HG03575 (cell line): ENCODE data around the gene DYDC2.

ENCODE experiments used
- ATAC-seq: cut with Tn5 transposase; IDR thresholded peaks from one replicate; pipeline ENCODE4 v1.9.1; 2021; ENCODE audit not compliant: unreplicated experiment, insufficient number of reproducible peaks, low FRiP score; ENCODE audit errors: extremely low read depth

DYDC2 gene, protein sequence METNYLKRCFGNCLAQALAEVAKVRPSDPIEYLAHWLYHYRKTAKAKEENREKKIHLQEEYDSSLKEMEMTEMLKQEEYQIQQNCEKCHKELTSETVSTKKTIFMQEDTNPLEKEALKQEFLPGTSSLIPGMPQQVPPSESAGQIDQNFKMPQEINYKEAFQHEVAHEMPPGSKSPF

DNA sequence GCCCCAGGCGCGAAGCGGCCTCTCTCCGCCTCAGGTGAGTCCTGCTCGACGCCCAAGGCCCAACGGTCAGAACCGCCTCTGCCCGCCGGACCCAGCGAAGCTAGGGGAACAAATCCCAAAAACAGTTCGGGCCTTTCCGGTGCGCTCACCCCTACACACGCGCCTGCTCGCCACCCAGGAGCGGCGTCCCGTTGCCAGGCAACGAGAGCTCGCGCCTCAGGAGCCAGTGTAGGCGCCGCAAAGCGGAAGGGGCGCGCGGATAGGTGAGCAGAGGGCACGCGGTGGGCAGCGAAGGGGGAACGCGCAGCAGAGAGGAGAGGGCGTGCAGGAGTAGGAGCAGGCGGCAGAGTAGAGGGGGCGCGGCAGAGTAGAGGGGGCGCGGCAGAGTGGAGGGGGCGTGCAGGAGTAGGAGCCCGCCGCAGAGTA, at the start of gene DYDC2, which contains the start of gene DYDC1:
TSS of gene DYDC2 (plus strand) at position 219 of the 426 bp plus-strand sequence. CDS start 5,663 bp downstream, outside the sequence.
TSS of gene DYDC1 (minus strand) at position 193 of the 426 bp plus-strand sequence. CDS start 4,154 bp downstream, outside the sequence.
- no peak for ATAC-seq

- ATAC-seq: no peak
Measured at GRCh38 chr10:80313523-80313922, 43.1 kb upstream of the DYDC2 start.

- ATAC-seq: no peak
Measured at GRCh38 chr10:80315391-80315790, 41.2 kb upstream of the DYDC2 start.

DNA sequence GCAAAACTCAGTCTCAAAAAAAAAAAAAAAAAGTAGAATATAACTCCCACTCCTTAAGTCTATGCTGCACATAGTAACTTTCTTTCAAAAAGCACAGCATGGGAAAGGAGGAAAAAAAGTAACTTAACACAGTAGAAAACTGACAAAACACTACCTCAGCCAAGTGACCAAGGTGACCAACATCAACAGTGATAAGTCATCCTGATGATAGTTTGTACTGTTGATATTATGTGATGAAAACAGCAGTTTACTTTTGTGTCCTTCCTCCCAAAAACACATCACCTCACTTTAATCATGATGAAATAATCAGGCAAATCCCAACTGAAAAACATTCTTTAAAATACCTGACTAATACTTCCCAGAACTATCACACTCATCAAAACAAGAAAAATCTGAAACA, 37.8 kb upstream of the DYDC2 start:
- ATAC-seq: no peak

DNA sequence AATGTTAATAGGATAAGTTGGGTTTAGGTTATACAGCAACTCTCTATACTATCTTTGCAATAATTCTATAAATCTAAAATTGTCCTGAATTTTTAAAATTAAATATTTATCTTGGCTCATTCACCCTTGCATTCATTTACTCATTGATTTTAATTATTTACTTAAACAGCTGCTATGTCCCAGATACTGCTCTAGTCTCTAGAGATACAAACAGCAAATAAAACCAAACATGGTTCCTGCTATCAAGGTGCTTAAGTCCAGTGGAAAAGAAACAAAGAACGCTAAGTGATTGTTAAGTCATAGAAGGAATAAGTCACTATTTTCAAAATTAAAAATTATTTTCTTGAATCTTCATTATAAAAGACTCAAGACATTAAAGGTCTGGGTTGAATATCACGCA, 37.3 kb upstream of the DYDC2 start:
- ATAC-seq: no peak

DNA sequence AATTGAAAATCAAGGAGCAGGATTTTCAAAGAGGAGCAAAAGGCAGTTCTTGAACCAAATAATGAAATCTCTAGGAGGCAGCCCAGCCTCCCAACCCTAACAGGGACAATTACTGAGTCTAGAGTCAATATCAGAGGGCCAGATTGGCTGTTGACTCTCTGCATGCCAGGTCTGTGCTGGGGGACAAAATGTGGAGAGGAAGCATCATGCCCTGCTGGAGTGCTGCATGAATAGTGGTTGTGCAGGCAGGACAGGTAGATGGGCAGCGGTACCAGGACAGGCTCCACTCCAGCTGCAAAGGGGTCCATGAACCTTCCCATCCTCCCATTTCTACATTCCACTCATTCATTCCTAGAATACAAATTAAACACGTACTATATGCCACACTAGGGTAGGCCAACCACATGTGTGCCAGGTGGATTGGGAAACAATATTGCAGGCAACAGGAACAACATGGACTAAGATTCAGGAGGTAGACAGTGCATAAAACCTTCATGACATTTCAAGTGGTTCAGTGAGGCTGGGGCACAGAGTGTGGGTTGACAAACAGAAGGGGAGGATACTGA, 36.8 kb upstream of the DYDC2 start:
- ATAC-seq: no peak

DNA sequence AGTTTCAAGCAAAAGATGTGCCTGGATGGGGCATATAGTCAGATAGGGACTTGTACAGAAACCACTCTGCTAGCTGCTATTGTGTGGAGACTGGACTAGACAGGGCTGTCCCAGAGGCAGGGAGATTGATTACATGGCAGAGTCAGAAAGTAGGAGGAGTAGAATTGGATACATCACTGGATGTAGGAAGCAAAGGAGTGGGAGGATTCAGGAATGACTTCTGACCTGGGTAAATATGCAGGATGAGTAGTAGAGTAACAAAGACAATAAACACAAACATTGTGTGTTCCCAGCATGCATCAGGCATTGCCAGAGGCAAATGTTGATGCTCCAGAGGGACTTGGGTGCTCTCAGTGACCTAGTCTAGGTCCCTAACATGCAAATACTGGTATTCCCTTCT, 36.2 kb upstream of the DYDC2 start:
- ATAC-seq: no peak

DNA sequence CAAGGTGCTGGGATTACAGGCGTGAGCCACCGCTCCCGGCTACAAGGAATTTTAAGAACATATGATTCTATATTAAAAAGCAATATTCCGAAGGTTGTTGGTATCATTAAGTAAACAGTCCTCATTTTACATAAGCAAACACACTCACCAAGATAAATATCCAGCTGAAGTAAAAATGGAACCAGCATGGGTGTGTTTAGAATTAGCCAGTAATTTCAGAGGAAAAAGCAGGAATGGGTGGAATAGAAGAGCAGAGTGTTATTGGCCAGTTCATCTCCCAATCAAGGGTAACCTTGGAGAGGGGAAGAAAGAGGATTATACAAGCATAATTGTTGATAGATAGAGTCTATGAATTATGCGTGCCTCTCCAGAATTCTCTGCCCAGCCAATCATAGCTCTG, 35.4 kb upstream of the DYDC2 start:
- ATAC-seq: no peak

GRCh38 chr10:80322158-80322557, 34.4 kb upstream of the DYDC2 start:
- ATAC-seq: no peak

- ATAC-seq: no peak
Measured at GRCh38 chr10:80322711-80323110, 33.9 kb upstream of the DYDC2 start.

GRCh38 chr10:80323311-80323710, 33.3 kb upstream of the DYDC2 start:
- ATAC-seq: no peak

DNA sequence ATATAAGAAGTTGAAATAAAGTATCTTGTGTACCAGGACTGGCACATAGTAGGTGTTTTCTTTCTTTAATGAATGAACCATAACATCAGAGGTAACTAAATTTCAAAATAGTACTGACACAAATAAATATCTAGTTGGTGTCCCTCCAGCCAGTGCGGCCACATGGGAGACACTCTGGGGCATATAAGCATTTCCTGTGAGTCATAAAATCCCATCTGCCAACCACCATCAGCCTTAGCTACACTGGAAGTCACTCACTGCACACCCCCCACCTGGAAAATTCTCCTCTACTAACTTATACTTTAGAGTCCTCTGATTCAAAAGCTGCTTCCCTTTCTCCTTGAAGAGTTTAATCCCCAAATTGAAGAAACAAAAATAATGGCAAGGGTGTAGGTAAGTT, 32.5 kb upstream of the DYDC2 start:
- no peak for ATAC-seq

GRCh38 chr10:80324891-80325364, 31.7 kb upstream of the DYDC2 start:
- no peak for ATAC-seq

DNA sequence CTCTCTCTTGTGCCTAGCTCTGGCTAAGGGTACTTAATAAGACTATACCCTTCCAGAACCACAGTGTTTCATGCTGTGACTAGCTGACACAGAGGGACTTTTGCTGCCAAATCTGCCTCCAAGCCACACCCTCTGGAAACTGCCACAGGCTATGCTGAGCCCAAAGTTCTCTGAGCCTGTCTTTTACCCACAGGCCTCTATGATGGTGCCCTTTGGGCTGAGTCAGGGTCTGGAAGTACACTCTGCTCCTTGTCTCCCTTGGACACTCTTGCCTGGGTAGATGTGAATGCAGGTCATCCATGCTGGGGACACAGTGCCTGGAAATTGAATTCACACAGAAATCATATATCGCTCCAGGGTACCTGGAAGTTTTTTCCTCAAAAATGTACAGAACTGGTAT, 22.6 kb upstream of the DYDC2 start:
- no peak for ATAC-seq

DNA sequence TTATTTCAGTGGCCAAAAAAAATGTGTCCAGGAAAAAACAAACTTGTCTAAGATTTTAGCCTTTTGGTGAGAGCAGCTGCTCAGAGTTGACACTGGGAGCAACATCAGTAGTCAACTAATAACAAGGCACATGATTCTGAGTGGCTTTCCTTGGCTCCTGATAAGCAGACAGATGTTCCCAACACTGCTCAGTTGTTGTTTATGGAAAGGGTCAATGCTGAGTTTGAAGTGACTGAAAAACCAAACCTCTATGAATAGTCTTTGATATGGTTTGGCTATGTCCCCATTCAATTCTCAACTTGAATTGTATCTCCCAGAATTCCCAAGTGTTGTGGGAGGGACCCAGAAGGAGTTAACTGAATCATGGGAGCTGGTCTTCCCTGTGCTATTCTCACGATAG, 12.3 kb upstream of the DYDC2 start:
- no peak for ATAC-seq

GRCh38 chr10:80344912-80345311, 11.7 kb upstream of the DYDC2 start:
- ATAC-seq: no peak

GRCh38 chr10:80350251-80350650, 6.3 kb upstream of the DYDC2 start:
- no peak for ATAC-seq

GRCh38 chr10:80351220-80351619, 5.4 kb upstream of the DYDC2 start:
- ATAC-seq: no peak

- no peak for ATAC-seq
Measured at GRCh38 chr10:80356989-80357850, 639 bp downstream of the DYDC2 start.

DNA sequence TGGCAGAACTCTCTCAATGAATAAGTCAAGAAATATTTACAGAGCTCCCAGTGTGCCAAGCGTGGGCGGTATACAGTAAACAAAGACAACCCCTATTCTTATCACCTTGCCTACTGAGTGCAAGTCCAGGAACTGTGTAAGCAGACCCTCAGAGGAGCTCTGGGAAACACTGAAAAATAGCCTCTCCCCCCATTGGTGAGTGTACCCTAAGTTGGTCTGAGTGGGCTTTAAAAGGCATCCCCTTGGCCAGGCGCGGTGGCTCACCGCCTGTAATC, 1.2 kb downstream of the DYDC2 start:
- ATAC-seq: no peak
